GM12874 (cell line): ENCODE results near the gene AARSD1.

ENCODE experiments used
- TF ChIP-seq, protein P1 (sequence below): IDR thresholded peaks from 2 replicates; pipeline ENCODE4 v1.5.1; 2011; ENCODE audit warnings: low read depth, mild to moderate bottlenecking, control low read depth, low read length, moderate library complexity; ENCODE audit not compliant: insufficient read depth

Gene AARSD1

DNA sequence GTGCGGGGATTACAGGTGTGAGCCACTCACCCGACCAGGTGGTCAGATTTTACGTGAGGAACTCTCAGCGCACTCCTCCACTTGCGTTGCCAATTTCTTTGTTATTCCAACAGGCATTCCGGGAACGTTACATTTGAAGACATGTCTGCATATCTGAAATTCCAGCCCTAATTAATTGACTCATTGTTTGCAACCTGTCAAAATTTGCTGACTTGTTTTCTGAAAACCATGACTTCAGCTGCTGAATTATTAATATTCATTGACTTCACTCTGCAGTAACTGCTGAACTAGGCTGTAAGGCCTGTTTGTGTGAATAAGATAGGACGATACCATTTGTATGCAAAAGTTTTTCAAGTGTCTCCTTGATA, 47.0 kb downstream of the AARSD1 start:
- TF ChIP-seq, protein P1, sequence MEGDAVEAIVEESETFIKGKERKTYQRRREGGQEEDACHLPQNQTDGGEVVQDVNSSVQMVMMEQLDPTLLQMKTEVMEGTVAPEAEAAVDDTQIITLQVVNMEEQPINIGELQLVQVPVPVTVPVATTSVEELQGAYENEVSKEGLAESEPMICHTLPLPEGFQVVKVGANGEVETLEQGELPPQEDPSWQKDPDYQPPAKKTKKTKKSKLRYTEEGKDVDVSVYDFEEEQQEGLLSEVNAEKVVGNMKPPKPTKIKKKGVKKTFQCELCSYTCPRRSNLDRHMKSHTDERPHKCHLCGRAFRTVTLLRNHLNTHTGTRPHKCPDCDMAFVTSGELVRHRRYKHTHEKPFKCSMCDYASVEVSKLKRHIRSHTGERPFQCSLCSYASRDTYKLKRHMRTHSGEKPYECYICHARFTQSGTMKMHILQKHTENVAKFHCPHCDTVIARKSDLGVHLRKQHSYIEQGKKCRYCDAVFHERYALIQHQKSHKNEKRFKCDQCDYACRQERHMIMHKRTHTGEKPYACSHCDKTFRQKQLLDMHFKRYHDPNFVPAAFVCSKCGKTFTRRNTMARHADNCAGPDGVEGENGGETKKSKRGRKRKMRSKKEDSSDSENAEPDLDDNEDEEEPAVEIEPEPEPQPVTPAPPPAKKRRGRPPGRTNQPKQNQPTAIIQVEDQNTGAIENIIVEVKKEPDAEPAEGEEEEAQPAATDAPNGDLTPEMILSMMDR = no peak

DNA sequence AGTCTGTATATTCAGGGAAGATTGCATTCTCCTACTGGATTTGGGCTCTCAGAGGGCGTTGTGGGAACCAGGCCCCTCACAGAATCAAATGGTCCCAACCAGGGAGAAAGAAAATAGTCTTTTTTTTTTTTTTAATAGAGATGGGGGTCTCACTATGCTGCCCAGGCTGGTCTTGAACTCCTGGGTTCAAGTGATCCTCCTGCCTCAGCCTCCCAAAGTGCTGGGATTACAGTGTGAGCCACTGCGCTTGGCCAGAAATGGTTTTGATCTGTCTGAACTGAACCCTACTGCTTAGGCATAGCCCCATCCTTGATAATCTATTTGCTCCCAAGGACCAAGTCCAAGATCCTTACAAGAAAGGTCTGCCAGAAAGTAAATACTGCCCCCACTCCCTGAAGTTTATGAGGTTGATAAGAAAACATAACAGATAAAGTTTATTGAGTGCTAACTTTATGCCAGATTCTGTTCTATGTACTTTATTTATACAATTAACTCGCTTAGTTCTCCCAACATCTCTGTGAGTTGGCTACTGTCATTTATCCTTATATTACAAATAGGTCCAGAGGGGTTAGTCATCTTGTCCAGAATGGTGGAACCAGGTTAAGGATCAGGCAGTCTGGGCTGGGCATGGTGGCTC, 50.2 kb downstream of the AARSD1 start:
- TF ChIP-seq, protein P1 = no peak

DNA sequence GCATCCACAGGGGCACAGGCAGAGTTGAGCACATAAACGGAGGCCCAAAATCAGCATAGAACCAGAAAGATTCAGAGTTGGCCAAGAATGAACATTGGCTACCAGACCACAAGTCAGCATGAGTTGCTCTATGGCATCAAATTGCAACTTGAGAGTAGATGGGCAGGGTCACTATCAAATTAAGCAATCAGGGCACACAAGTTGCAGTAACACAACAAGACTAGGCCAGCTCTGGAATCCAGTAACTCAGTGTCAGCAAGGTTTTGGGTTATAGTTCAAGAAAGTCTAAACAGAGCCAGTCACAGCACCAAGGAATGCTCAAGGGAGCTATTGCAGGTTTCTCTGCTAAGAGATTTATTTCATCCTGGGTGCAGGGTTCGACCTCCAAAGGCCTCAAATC, 50.7 kb downstream of the AARSD1 start:
- TF ChIP-seq, protein P1 = no peak

DNA sequence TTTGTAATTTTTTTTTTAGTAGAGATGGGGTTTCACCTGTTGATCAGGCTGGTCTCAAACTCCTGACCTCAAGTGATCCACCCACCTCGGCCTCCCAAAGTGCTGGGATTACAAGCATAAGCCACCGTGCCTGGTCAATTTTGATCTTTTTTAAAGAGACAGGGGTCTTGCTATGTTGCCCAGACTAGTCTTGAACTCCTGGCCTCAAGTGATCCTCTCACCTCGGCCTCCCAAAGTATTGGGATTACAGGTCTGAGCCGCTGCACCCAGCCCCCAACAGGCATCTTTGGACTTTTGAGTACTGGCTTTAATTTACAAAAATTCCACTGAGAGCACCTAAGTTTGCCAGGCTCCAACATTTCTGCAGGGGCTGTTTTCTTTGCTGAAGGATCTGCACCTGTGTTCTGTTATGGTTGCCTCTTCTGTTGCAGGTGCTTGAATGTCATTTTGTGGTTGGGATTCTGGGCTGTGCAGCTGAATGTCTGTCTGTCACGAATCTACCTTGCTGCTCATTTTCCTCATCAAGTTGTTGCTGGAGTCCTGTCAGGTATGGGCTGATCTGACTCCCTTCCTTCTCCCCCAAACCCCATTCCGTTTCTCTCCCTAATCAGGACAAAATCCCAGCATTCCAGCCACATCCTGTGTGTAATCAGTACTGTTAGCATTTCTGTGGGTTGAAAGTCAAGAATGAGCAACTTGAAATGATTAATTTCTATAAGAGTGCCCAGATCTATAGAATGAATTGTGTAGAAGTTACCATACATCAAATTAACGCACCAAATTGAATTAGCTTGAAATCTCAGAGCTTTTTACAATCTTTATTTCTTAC, 55.2 kb downstream of the AARSD1 start:
- TF ChIP-seq, protein P1 = no peak

DNA sequence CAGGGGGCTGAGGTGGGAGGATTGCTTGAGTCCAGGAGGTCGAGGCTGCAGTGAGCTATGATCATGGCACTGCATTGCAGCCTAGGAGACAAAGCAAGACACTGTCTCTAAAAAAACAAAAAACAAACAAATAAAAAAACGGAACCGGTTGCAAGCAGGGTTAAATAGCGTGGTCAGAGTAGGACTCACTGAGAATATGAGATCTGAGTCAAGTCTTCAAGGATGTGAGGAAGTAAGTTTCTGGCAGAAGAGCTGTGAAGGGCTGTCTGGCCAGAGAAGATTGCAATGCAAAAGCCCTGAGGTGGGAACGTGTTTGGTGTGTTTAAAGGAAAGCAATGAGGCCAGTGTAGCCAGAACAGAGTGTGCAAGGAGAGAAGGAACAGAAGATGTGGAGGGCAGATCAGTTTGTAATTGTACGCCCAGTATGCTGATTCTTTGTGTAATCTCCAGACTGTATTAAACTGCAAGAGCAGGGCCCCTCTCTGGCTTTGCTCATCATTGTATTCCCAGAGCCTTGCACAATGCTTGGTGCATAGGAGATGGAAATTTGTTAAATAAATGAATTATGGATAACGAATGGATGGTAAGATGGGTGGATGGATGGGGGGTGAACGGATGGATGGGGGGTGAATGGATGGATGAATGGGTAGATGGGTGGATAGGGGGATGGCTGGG, 57.3 kb downstream of the AARSD1 start:
- TF ChIP-seq, protein P1 = no peak

DNA sequence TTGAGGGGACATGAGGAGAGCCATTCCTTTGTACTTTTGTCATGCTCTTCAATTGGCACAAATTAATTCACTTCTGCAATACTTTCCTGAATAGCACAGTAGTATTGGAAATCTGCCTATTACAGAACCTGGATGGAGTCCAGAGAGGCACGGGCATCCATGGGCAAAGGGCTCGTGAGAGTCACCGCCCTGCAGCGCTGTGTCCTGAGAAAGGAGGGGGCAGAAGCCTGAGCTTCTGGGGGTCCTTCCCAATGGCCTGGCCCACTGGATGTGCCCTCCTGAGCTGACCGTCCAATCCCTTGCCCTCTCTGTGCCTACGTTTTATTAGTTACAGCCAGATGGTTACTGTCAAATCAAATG, 60.2 kb downstream of the AARSD1 start:
- TF ChIP-seq, protein P1 = no peak

DNA sequence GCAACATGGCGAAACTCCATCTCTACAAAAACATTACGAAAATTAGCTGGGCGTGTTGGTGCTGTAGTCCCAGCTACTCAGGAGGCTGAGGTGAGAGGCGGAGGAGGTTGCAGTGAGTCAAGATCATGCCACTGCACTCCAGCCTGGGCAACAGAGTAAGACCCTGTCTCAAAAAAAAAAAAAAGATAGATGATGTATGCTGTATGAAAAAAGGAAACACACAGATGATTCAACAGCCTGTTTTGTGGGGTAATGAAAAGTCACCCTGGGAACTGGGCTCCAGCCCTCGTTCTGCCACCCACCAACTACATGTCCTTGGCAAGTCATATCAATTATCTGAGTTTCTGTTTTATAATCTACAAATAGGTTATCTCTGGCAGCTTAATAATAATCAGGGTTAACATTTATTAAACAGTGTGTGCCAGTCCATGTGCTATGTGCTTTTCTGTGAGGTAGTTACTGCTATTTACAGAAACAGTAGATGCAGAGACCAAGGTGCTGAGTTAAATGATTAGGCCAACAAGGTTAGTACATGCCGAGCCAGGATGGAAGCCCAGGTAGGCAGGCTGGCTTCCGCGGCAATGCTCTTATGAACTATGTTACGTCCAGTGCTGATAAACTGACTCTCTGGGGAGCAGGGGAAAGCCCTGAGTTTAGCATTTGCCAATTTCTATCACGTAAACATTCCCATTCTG, 62.6 kb downstream of the AARSD1 start:
- TF ChIP-seq, protein P1 = no peak
